Activated CD8-positive, alpha-beta memory T cell treated with anti-CD3 and anti-CD28 coated beads, Interleukin-2, amount 50 U/mL, for 24 hours (primary cell): ENCODE data around the gene MXD4.
A peak's percentile ranks its signal among the peaks of the same experiment; 100 is the strongest.

ENCODE experiments used
- DNase-seq: peaks from one replicate; pipeline ENCODE4 v3.0.0-alpha.2; 2020; ENCODE audit errors: extremely low read depth

MXD4 gene

DNA sequence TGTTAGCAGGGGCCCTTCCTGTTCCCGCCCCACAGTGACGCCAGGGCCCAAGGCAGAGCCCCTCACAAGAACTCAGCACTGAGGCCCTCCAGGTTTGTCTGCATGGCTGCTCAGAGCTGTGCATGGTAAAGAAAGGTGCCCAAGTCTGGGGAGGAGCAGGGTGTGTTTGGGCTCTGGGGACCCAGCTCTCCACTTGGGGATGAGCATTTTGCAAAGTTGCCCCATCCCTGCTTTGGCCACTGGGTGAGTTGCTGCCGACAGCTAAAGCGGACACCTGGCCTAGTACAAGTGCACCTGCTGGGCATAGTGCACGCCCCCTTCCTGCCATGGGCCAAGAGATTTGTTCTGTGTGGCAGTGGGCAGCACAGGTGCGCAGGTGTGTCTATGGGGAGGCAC, 2.0 kb upstream of the MXD4 start:
- no peak for DNase-seq

DNA sequence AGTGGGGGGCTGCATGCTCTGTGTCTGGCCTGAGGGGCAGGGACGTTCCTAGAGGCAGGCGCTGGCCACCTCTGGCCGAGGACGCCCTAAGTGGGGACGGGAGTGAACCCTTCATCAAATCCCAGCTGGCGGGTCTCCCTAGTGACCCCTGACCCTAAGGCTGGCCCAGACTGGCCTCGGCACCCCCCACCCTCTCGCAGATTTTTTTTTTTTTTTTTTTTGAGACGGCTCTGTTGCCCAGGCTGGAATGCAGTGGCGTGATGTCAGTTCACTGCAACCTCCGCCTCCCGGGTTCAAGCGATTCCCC, 988 bp upstream of the MXD4 start:
- no peak for DNase-seq

DNA sequence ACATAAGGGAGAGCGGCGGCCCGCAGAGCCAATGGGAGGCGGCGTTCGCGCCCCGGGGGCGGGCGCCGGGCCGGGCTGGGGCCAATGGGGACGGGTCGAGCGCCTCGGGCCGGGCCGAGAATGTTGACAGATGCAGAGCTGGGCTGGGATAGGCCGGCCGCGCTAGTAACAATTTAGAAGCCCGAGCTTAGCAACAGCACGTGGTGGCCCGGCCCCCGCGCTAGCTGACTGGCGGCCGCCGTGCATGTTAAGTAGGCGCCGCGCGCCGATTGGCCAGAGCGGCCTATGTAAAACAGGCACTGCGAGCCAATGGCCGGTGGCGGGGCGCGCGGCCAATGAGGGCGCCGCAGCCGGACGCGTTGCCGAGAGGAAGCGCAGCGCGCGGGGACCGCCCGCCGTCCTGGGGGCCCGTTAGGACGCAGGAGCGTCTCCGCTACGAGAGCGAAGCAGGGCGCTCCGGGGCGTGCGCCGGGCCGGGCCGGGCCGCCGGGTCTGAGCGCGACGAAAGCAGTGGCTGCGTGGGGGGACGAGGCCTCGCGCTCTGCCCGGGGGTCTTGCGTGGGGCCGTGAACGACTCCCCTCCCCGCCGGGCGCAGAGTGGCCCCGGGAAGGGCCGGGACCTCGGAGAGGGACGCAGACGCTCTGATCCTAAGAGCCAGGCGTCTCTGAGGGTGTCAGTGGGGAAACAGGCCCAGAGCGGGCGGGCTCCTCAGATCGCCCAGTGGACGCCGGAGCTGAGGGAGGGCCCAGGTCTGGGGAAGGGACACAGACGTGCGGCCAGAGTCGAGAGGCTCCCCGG, 435 bp upstream of the MXD4 start:
- DNase-seq: peak; percentile 93

DNA sequence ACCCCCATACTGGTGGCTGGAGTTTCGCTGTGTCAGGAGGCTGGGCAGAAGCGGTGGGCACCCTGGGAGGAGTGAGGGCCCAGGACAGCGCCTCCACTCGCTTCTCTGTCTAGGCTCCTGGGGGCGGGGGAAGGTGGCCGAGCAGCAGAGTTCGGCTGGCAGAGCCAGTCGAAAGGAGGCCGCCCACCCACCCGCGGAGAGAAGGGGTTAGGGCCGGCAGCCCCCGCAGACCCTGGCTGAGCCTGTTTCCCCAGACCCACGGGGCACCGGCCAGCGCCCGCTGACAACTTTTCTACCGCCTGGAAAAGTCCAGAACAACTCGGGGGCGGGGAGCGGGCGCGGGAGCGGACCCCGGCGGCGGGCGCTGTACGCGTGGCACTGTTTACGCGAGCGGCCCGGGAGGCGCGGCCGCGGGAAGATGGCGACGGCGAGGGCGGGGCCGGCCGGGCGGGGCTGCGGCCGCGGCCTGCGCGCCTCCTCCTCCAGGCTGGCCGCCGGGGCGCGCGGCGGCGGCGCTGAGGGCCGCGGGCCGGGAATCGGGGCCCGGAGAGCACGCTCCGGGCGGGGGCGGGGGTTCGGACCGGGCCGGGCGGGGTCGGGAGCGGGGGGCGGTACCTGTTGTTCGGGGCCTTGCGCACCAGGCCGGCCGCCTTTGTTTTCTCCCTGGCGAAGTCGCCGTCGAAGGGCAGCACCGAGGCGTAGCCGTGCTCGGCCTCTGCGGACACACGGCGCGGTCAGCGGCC, 628 bp downstream of the MXD4 start:
- no peak for DNase-seq

DNA sequence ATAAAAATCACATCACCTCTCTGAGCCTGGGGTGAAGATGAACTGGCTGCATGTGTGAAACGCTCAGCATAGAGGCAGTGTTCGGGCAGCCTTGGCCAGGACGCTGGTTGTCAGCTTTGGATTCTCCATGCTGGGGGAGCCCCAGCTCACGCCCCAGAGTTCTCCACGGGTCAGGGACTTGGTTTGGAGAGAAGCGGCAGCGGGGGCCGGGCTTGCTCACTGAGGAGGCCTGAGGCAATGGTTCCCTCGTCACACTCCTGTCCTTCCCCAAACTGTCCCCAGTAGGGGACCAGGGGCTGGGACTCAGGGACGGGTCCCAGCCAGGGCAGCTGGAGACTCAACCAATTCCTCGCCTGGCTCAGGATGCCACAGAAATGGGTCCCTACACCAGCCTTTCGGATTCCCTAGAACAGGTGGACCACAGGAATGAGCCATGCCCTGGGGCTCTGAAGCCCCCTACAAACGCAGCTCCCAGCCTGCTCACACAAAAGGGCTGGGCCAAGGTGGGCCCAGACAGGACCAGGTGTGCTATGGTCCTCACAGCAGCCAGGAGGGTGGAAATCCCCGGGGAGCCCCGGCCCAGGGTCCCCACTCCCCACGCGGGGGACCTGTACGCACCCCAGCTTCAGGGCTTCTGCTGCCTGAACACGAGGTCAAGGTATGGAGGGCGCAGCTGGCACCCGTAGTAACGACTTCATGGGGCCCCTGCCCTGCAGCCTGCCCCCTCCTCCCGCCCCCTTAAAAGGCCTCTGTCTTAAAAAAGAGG, 1.4 kb downstream of the MXD4 start:
- DNase-seq: no peak

DNA sequence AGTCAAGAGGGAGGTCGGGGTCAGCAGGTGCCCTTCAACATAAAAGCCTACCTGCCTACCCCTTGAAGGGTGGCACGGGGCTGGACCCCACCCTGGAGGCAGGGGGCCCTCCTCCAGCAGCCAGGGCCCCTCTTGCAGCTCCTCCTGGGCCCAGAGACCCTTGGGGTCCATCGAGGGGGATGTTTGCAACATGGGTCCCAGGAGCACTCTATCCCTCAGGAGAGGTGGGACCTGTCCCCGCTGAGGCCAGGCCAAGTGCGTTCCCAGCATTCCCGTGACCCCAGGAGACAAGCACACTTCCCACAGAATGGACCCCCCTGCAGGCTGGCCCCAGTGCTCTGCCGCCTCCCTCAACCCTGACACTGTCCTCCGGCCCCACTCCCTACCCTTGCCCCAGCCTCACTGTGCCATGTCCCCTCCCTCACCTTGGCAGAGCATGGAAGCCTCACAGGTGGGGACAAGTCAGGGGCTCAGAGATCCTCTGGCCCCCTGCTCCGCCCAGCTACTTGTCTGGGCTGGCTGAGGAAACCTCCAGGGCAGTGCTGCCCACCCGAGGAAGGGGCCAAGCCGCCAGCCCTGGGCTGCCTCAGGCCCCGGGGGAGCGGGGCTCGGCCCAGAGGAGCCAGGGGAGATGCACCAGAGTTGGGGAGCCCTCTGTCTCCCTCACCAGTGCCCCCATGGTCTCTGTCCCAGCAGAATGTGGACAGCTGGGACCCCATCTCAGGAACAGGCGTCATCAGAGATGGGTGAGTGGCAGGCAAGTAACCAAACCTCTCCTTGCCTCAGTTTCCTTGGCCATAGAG, 2.2 kb downstream of the MXD4 start:
- DNase-seq: no peak

DNA sequence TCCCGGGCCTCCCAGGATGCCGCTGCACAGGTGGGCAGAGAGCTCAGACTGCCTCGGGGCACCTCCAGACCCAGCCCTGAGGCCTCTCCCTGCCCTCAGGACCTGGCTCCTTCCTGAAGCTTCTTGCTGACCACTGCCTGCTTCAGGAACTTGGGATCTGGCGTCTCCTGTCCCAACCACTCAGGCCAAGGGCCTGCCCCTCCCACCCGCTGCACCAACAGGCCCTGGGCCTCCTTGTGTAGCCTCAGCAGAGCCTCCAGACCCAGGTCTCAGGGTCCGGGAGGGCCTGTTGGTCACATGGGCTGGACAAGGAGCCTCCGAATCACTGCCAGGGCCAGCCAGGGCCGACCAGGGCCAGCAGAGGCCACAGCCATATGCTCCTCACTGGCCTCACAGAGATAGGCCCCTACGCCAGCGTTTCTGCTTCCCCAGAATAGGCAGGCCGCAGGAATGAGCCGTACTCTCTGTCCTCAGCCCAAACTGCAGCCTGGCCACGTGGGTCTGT, 2.8 kb downstream of the MXD4 start:
- no peak for DNase-seq

DNA sequence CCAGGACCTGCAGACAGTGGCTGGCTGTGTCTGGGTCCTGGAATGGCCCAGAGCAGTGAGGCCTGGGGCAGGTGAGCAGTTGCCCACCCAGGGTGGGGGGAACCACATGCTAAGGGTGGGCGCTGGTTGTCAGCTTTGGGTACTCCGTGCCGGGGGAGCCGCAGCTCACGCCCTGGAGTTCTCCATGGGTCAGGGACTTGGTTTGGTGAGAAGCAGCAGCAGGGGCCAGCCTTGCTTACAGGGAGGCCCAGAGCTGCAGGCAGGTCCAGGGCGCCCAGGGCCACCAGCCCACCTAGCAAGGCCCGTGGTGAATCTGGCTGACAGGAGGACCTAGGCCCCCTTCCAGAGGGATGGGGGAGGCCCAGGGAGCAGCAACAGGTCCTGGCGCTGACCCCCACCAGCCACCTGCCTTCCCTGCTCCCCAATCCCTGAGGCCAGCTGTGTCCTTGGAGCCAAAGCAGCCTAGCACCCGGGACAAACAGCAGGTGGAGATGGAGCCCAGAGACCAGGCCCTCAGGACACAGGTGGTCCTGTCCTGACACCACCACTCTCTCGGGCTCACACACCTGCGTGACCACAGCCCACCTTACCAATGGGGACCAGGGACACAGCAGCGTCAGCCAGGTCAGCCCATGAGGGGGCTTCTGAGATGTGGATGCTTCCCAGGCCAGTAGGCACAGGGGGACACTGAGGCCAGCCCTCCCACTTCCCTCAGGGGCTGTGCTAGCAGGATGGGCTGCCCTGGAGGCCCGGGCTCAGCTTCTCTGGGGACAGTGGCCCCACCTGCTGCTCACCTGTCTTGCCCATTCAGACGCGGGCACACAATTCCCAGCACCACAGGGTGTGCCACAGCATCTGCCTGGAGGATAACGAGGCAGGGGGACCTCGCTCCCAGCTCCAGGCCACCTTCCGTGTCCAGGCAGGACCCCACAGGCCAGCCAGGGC, 3.5 kb downstream of the MXD4 start:
- no peak for DNase-seq

DNA sequence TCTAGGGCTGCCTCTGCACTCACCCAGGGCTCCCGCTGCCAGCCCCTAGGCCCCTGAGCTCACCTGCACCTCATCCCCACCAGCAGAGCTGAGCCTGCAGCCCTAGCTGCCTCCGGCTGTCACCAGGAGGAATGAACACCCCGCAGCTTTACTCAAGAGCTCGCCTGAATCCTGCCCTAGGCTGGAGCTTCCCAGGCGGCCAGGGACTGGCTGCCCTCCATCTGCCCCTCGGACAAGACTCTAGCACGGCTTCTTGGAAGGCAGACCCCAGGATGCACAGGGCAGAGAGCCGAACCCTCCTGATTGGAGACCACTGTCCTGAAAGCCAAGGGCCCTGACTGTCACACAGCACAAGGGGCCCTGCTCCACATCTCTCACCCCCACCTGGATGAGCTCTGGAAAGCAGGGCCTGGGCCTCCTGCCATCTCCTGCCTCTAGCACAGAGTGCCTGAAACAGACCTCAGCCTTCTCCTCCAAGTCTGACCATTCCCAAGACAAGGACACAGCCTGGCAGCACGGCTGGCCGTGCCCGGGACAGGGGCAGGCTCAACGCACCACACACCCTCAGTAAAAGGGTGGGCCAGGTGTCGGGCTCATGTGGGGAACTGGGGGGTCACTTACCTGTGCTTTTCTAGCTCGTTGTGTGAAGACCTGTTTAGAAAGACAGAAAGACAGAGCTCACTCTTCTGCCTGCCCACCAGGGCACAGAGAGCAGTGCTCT, 4.4 kb downstream of the MXD4 start:
- DNase-seq: no peak

DNA sequence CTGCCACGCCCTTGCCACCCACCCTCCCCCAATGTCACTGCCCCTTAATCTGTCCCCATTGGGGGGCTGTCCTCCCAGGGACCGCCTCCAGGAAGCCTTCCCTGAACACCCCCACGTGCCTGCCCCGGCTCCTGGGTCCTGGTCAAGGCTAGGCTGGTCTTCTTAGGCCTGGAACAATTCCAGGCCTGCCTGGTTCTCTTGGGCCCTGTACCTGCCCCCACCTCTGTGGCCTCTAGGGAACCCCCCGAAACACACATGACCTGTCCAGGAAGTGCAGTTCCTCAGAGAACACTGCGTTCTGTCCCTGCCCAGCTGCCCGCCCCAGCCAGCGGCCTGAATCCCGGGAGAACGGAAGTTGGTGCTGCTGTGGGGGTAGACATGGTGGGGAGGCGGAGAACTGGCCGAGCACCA, 5.1 kb downstream of the MXD4 start:
- no peak for DNase-seq

DNA sequence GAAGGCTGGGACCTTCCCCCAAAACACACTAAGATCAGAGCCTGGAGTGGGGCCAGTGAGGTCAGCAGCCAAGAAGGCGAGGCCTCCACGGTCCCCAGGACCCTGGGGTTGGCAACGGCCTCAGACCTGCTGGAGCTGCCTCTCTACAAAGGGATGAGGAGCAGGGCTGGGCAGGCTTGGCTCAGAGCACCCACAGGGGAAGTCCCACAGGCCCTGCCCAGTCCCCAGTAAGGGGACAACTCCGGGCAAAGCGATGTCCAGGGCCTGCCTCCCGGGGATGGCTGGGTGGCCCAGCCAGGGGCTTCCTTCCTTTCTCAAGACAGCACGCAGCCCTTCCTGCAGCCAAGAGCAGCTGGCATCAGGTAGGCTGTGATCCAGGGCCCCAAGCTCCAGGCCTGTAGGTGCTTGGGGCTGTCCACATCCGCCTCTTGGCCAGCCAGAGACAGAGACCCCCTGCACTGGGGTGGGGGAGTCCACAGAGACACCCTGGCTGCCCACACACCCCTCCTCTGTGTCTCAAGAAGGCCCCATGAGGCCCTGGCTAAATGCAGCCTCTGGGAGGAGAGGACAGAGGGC, 5.7 kb downstream of the MXD4 start:
- DNase-seq: no peak

DNA sequence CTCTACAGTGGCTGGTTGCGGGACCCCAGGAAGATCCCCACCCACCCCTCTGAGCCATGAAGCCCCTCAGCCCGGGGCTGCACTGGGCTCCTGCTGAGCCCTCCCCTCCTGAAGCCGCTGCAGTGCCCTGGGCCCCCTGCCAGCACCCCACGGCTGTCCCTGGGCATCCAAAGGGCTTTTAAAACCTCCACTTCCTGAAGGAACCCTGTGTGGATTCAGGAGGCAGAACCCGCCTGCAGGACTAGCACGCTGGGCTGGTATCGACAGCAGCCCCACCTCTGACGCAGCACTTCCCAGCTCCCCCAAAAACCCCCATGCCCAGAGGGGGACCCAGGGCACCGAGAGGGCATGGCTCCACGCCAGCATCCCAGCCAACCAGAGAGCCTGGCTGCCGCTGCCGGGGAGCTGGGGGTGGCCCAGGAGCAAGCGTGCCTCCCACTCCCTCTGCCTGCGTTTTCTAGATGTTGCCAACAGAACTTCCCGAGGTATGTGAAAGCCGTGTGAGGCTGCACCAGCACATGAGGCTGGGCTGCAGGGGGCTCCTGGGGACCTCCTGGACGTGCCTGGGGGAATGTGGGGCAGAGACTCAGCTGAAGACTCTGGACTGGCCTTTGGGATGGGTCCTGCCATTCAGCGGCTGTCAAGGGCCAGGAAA, 6.3 kb downstream of the MXD4 start:
- DNase-seq: no peak

DNA sequence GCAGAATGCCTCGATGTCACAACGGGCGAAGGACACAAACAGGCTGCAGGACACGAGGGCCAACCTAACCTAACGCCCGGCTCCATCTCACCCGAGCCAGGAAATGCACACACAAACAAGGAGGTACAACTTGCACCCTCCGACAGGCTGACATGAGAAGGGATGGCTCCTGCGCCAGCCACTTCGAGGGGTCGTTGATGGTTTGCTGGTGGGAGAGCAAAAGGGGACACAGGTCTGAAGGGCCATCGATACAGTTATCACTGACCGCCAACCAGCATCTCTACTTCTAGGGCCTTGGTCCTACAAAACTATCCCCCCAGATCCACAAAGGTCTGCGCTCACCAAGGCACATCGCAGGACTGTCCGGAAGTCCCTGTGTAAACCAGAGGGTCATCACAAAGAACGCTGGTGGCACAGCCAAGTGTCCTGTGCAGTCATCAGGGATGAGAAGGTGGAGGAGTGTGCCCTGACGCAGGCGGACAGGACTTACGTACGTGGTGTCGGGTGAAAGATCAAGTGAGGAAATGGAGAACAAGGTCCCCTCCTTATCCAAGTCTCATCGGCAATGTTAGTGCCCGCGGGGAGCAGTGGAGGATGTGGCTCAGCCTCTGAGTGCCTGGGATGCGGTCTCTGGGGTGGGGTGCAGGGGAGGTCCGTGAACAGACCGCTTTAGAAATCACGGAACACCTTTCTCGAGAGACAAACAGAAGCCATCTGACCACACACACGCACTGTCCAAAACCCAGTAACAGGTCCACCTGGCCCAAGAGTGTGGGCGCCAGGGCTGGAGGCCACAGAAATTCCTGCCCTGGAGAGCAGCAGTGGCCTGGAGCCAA, 7.0 kb downstream of the MXD4 start:
- DNase-seq: no peak

DNA sequence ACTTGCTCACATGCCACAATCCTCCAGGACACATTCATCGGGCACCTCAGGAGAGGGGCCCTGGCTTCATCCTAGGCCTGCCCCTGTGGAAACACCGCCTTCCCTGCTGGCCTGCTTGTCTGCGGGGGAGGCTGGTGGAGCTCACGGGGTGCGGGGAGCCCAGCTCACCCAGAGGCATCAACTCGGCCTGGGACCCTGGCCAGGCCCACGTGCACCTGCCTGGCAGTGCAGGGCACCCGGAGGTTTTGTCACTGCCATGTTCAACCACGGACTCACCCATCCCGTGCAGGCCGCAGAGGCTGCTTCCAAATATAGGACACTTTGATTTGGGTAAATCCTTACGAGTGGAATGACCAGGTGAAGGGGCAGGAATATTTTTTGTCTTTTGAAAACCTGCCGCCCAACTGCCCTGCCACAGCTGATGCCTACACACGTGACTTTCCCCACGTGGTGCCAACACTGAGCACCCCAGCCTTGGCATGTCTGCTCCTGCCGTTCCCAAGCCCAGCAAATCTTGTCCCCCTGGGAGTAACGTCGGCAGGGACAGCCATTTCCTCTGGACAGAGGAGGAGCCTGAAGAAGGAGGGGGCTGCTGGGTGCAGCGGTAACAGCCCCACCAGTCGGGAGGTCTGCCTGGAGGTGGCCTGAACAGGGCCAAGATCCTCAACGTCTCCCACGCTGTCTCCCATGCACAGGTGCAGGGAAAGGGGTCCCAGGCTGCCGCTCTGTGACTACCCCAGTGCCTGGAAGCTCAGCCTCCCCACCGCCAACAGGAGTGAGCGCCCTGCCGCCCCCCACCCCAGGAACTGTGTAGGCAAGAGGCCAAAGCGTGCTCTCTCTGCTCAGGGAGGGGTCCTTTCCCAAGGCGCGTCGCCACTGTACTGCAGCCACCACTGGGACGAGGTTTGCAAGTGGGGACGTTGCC, 8.5 kb downstream of the MXD4 start:
- DNase-seq: no peak

DNA sequence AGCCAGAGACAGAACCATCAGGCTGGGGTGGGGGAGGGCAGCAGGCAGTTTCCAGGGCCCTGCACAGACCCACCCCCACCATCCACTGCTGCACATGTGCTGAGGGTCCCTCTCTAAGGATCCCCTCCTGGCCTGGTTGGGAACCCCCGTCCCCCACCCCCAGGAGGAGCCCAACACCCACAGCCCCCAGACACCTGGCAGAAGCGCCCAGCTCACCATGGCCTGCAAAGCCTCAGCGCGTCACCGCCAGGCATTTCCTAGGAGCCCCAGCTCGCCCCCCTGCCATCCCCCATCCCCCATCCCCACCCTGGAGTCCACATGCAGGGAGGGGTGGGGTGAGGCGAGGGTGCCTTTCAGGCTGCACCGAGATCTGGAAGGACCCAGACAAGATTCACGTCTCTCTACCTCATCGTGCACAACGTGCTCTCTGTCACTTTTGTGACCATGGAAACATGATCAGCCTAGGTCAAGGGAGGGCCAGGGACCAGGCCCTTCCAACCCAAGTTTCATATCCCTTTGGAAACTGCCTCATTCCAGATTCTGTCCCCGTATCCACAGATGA, 9.3 kb downstream of the MXD4 start:
- no peak for DNase-seq

DNA sequence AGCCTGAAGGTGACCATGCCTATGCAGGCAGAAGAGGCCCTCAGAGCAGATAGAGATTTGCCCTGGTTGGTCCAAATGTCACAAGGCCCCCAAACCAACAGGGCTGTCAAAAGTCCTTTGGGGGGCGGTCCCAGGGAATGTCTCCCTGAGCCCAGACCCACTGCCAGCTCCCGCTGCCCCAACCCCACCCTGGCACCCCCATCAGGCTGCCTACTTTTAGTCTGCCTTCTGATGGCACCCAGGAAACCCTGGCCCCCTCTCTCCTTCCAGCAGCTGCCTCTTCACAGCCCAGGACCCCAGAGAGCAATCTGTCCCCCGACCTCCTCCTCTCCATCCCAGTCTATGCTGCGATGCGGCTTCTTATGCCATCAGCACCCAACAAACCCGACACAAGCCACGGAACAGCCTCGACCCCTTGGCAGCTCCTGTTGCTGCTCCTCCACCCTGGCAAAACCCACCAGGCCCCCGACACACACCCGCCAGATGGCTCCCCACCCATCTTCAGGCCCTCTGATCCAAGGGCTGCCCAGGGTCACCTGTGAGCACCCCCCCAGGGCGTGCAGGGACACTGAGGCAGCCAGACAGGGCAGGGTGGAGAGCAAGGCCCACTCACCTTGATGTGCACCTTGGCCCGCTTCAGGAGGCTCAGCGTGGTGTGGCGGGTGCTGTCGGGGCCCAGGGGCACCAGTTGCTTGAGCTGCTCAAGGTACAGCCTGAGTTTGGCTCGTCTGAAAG, 9.9 kb downstream of the MXD4 start:
- no peak for DNase-seq
